Astrocyte (in vitro differentiated cells and primary cell): ENCODE results near the gene INVS. TPM values are rescaled to one million over a fixed set of nuclear protein-coding genes. Genes with fewer than 3 reads are reported as not detected.
A peak's percentile ranks its signal among the peaks of the same experiment; 100 is the strongest.

ENCODE experiments used
- DNase-seq: peaks from one replicate; pipeline ENCODE4 v3.0.0-alpha.2; 2010; ENCODE audit warnings: low read depth
- FAIRE-seq: peaks from 2 replicates; lab custom pipeline; 2011; peaks lifted over from hg19 to GRCh38; lab: Jason Lieb, UNC
- H2AFZ ChIP-seq: 2 replicates; pipeline ENCODE4 v1.6.0; 2012; ENCODE audit warnings: low read depth, low read length, inconsistent platforms
- H3K27ac ChIP-seq: 2 replicates; pipeline ENCODE4 v1.5.1; 2011; ENCODE audit warnings: low read depth, low read length, inconsistent platforms
- H3K27me3 ChIP-seq: 2 replicates; pipeline ENCODE4 v1.6.0; 2011; ENCODE audit warnings: low read length, inconsistent platforms; ENCODE audit not compliant: insufficient read depth
- H3K36me3 ChIP-seq: 2 replicates; pipeline ENCODE4 v1.5.1; 2011; ENCODE audit warnings: low read length, inconsistent platforms; ENCODE audit not compliant: insufficient read depth
- H3K4me1 ChIP-seq: 2 replicates; pipeline ENCODE4 v1.5.1; 2011; ENCODE audit warnings: low read length, inconsistent platforms; ENCODE audit not compliant: insufficient read depth
- H3K4me2 ChIP-seq: 2 replicates; pipeline ENCODE4 v1.6.0; 2012; ENCODE audit warnings: low read length, inconsistent platforms
- H3K4me3 ChIP-seq: 2 replicates; pipeline ENCODE4 v1.5.1; 2011; ENCODE audit warnings: low read depth, mild to moderate bottlenecking, low read length, inconsistent platforms; ENCODE audit not compliant: insufficient read depth
- H3K79me2 ChIP-seq: 2 replicates; pipeline ENCODE4 v1.6.0; 2012; ENCODE audit warnings: mild to moderate bottlenecking, low read length, inconsistent platforms; ENCODE audit not compliant: insufficient read depth
- H3K9ac ChIP-seq: 2 replicates; pipeline ENCODE4 v1.6.0; 2012; ENCODE audit warnings: mild to moderate bottlenecking, low read length, inconsistent platforms
- H3K9me3 ChIP-seq: 2 replicates; pipeline ENCODE4 v1.5.1; 2012; ENCODE audit warnings: low read depth, mild to moderate bottlenecking, low read length, inconsistent platforms; ENCODE audit not compliant: insufficient read depth
- H4K20me1 ChIP-seq: 2 replicates; pipeline ENCODE4 v1.6.0; 2012; ENCODE audit warnings: low read length, inconsistent platforms; ENCODE audit not compliant: insufficient read depth
- H3K27ac Mint-ChIP-seq: one replicate; pipeline ENCODE4 v1.8.0; 2021; ENCODE audit warnings: mild to moderate bottlenecking, mixed read lengths; ENCODE audit not compliant: unreplicated experiment
- H3K27me3 Mint-ChIP-seq: one replicate; pipeline ENCODE4 v1.8.0; 2021; ENCODE audit warnings: low read depth, mixed read lengths; ENCODE audit not compliant: unreplicated experiment
- H3K36me3 Mint-ChIP-seq: one replicate; pipeline ENCODE4 v1.8.0; 2021; ENCODE audit warnings: low read depth, mixed read lengths; ENCODE audit not compliant: unreplicated experiment
- H3K4me1 Mint-ChIP-seq: one replicate; pipeline ENCODE4 v1.8.0; 2021; ENCODE audit warnings: low read depth, mixed read lengths; ENCODE audit not compliant: unreplicated experiment
- H3K4me3 Mint-ChIP-seq: one replicate; pipeline ENCODE4 v1.8.0; 2021; ENCODE audit warnings: mild to moderate bottlenecking, moderate library complexity, mixed read lengths; ENCODE audit not compliant: unreplicated experiment
- H3K9me3 Mint-ChIP-seq: one replicate; pipeline ENCODE4 v1.8.0; 2021; ENCODE audit warnings: mild to moderate bottlenecking, mixed read lengths; ENCODE audit not compliant: unreplicated experiment
- CTCF ChIP-seq: IDR thresholded peaks from 2 replicates; pipeline ENCODE4 v1.5.1; 2011; ENCODE audit warnings: low read depth, mild to moderate bottlenecking, inconsistent platforms, low read length, moderate library complexity; ENCODE audit not compliant: insufficient read depth
- EZH2 ChIP-seq: IDR thresholded peaks from 2 replicates; pipeline ENCODE4 v1.6.1; 2012; ENCODE audit warnings: mild to moderate bottlenecking, low read length, inconsistent platforms; ENCODE audit not compliant: insufficient read depth
- total RNA-seq: library from RNA; stranded (reverse); gene quantifications from 2 replicates; pipeline ENCODE4 v1.2.1, GENCODE V29; 2021

Gene INVS
- total RNA-seq, 1 donor from 2014 or later: 17.5 TPM

DNA sequence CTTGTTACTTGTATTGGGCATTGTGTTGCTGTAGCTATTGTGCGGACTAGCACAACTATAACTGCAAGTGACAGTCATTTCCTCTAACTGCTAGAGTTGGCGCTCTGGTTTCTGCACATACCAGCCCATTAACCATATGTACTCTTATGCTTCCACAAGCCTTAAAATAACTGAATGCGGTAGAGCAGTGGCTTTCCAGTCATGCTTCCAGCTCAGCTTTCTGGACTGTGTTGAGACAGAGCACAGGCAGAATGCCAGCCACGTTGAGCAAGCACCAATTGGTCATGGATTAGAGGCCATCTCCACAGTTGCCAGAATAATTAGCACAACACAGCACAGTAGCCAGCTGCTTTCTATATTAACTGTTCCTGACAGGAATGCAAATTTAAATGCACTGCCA, 12.2 kb downstream of the INVS start:
- H3K9me3 ChIP-seq: no peaks in the 10 kb centered on the region
- Mint-ChIP-seq H3K27me3 (no peaks in the 10 kb centered on the region), H3K9me3 (no peaks in the 10 kb centered on the region), H3K36me3 (peaks cover 4% of the 10 kb centered on the region), H3K4me1 (no peaks in the 10 kb centered on the region), H3K27ac (no peak overlapping the region), H3K4me3 (no peak overlapping the region)
- no peak overlapping the region for H2AFZ ChIP-seq
- peaks cover 8% of the 10 kb centered on the region for H4K20me1 ChIP-seq
- H3K4me2 ChIP-seq: peak overlapping the region; percentile 67
- H3K27me3 ChIP-seq: no peaks in the 10 kb centered on the region
- H3K9ac ChIP-seq: no peak overlapping the region
- no peak for TF ChIP-seq CTCF
- no peak for TF ChIP-seq EZH2
- DNase-seq (peak; percentile 98), FAIRE-seq (peak; percentile 95)
- H3K36me3 ChIP-seq: peaks cover 7% of the 10 kb centered on the region
- no peak overlapping the region for H3K27ac ChIP-seq
- peaks cover 10% of the 10 kb centered on the region for H3K4me1 ChIP-seq
- no peaks in the 10 kb centered on the region for H3K79me2 ChIP-seq
- no peak overlapping the region for H3K4me3 ChIP-seq

DNA sequence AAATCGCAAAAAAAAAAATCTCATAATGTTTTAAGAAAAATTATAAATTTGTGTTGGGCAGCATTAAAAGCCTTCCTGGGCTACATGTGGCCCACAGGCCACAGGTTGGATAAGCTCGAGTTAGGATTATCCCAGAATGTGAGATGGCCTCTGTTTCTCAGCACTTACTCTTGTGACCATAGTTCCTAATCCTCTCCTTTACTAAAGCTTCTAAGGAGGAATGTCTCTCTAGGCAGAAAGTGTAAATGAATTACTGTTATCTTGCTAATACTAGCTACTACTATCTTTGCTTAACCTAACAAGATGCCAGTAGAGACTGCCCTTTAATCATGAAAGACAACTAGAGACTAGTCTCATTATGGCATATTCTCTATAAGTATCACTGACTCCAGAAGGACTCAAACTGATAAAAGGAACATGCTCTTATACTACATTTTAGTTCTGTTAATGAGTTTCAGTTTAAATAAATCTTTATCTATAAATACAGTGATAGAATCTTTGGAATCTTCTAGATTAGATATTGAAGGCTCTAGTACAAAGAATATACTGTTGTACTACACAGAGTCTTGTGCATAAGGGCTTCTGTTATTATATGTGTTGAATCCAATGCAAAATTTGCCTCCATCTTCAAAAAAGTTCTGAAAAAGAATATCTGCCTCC, 13.8 kb downstream of the INVS start:
- Histone ChIP-seq H3K79me2 (no peaks in the 10 kb centered on the region), H3K9ac (no peak overlapping the region), H2AFZ (no peak overlapping the region), H3K27me3 (no peaks in the 10 kb centered on the region), H3K4me2 (no peak overlapping the region), H3K4me1 (peaks cover 10% of the 10 kb centered on the region), H3K36me3 (peaks cover 4% of the 10 kb centered on the region), H3K9me3 (no peaks in the 10 kb centered on the region), H3K4me3 (no peak overlapping the region), H3K27ac (no peak overlapping the region), H4K20me1 (peaks cover 8% of the 10 kb centered on the region)
- no peak for TF ChIP-seq EZH2
- TF ChIP-seq CTCF: no peak
- FAIRE-seq (no peak), DNase-seq (no peak)
- H3K27me3 Mint-ChIP-seq: no peaks in the 10 kb centered on the region
- no peaks in the 10 kb centered on the region for H3K9me3 Mint-ChIP-seq
- no peaks in the 10 kb centered on the region for H3K4me1 Mint-ChIP-seq
- no peak overlapping the region for H3K4me3 Mint-ChIP-seq
- H3K36me3 Mint-ChIP-seq: peaks cover 4% of the 10 kb centered on the region
- H3K27ac Mint-ChIP-seq: peak overlapping the region; percentile 34

GRCh38 chr9:100117316-100117715, 18.3 kb downstream of the INVS start:
- H3K4me2 ChIP-seq: no peak overlapping the region

More at GRCh38 chr9:100117316-100117715, 18.3 kb downstream of the INVS start:
- FAIRE-seq (no peak), DNase-seq (no peak)
- no peak overlapping the region for H3K27ac Mint-ChIP-seq
- Histone ChIP-seq H3K79me2 (no peaks in the 10 kb centered on the region), H3K4me3 (no peak overlapping the region), H4K20me1 (peaks cover 9% of the 10 kb centered on the region), H3K4me1 (no peaks in the 10 kb centered on the region), H3K27me3 (no peaks in the 10 kb centered on the region), H3K36me3 (no peaks in the 10 kb centered on the region), H3K9ac (no peak overlapping the region), H3K9me3 (no peaks in the 10 kb centered on the region), H2AFZ (no peak overlapping the region), H3K27ac (no peak overlapping the region)
- H3K4me3 Mint-ChIP-seq: no peak overlapping the region
- H3K27me3 Mint-ChIP-seq: no peaks in the 10 kb centered on the region
- H3K4me1 Mint-ChIP-seq: peaks cover 3% of the 10 kb centered on the region
- H3K9me3 Mint-ChIP-seq: no peaks in the 10 kb centered on the region
- TF ChIP-seq EZH2: no peak
- no peak for TF ChIP-seq CTCF
- H3K36me3 Mint-ChIP-seq: peaks cover 13% of the 10 kb centered on the region
